Dedifferentiated amniotic fluid mesenchymal stem cell (primary cell): ENCODE results near the gene MLLT6.

ENCODE experiments used
- DNase-seq: peaks from one replicate; pipeline ENCODE4 v3.0.0-alpha.2; 2016; ENCODE audit errors: extremely low spot score

Gene MLLT6

GRCh38 chr17:38728290-38728831 is 23.3 kb downstream of the MLLT6 start:
- DNase-seq, result no peak

GRCh38 chr17:38729368-38729885 is 24.4 kb downstream of the MLLT6 start:
- DNase-seq, result no peak

- peak; percentile 72 for DNase-seq
These were observed 24.9 kb downstream of the MLLT6 start, which contains the start of gene CISD3 for GRCh38 chr17:38729886-38730525. Gene CISD3 (plus strand): TSS chr17:38730341. CDS start chr17:38730359, 18 bp downstream.

GRCh38 chr17:38730526-38731379 is 25.7 kb downstream of the MLLT6 start:
- no peak for DNase-seq

- no peak for DNase-seq
These were observed 26.6 kb downstream of the MLLT6 start for GRCh38 chr17:38731526-38732294.

GRCh38 chr17:38732376-38733281 is 27.6 kb downstream of the MLLT6 start:
- no peak for DNase-seq

- no peak for DNase-seq
These were observed 28.4 kb downstream of the MLLT6 start for GRCh38 chr17:38733282-38733981.

- DNase-seq, result no peak
These were observed 29.2 kb downstream of the MLLT6 start for GRCh38 chr17:38733982-38734973.

- DNase-seq, result no peak
These were observed 30.3 kb downstream of the MLLT6 start for GRCh38 chr17:38735161-38735997.

- no peak for DNase-seq
These were observed 33.1 kb downstream of the MLLT6 start for GRCh38 chr17:38738007-38738662.

- no peak for DNase-seq
These were observed 33.6 kb downstream of the MLLT6 start for GRCh38 chr17:38738686-38739085.

- no peak for DNase-seq
These were observed 34.2 kb downstream of the MLLT6 start for GRCh38 chr17:38739305-38739704.

- DNase-seq, result no peak
These were observed 35.0 kb downstream of the MLLT6 start for GRCh38 chr17:38740044-38740443.

- DNase-seq, result no peak
These were observed 35.7 kb downstream of the MLLT6 start for GRCh38 chr17:38740806-38741205.

- no peak for DNase-seq
These were observed 36.4 kb downstream of the MLLT6 start for GRCh38 chr17:38741461-38741860.

- no peak for DNase-seq
These were observed 36.9 kb downstream of the MLLT6 start for GRCh38 chr17:38741921-38742410.
